Measurements from ENCODE around the gene RAPGEF5.

Gene RAPGEF5

DNA sequence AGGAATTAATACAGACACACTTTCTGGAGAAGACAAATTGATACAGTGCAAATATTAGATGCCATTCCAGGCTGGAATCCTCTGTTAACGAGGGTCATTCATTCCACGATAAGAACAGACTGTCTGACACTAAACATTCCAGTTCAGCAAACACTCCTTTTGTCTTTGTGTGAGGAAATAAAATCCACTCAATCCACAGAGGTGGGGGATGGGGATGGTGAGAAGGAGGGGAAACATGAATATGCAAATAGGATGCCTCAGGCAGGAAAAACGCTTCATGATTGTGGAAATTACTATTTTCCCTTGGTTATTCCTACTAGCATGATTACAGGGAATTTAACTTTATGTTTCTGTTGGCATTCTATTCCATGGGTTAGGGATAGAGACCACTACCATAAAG is 214.4 kb downstream of the RAPGEF5 start:
- no peak for DNase-seq

DNA sequence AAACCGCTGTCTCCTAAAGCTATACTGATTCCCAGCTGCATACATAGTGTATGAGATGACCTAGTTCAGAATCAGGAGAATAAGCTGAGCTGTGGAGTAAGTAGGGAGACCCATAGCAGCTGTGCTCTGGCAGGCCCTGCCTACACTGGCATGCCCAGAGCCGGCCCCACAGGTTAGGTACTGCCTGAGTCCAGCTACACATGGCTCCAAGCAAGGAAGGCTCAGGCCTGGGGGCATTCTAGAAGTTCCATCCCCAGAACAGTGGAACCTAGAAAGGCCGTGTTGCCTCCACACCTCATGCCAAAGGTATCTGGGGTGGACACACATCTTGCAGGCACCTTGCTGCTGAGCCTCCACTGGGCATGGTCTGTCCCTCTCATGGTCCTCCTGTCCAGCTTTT is 215.6 kb downstream of the RAPGEF5 start:
- no peak for DNase-seq

DNA sequence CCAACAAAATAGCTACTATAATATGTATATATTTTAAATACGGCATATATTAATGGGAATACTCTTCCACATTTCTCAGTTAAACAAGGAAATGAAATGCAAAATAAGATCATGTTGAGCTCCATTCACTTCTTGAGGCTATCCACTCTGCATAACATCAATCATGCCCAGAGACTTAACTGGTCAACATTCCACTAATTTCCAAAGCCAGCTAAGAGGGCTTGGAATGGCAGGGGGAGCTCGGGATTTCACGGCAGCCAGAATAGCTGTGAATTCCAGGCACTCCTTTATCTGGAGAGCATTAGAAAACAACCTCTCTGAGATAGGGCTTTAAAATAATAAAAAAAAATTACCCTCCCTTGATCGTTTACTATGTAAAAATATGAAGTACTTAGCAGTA is 216.4 kb downstream of the RAPGEF5 start:
- DNase-seq: no peak

DNA sequence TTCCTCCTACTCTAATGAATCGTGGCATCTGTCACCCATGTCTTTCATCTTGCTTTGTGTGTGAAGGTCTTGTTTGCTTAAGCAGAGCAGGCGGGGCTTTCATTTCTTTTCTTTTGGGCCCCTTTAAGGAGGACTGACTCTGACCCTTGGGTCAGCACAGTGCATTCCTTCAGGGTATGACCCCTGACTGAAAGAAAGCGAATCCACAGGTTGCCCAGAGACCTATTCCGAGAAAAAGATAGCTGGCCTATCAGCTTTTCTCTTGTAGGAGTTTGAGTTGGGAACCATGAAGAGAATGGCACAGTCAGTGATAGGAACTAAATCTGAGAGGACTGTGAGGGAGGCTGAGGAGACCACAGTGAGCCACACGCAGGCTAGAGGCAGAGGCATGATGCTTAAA is 218.1 kb downstream of the RAPGEF5 start:
- no peak for DNase-seq

DNA sequence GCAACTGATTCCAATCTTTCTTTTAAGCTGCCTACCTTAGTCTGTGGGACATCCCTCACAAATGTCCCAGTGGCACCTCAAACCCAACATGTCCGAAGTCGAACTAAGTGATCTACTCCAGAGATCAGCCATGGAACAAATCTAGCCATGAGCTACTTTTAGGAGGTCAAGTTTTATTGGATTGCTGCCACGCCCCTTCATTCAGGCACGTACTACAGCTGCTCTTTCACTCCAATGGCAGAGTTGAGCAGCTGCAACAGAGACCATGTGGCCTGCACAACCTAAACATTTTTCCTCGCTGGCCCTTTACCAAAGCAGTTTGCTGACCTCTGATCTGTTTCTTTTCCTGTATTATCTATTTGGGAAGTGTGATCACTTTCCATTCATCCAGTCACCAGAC is 218.8 kb downstream of the RAPGEF5 start:
- no peak for DNase-seq

DNA sequence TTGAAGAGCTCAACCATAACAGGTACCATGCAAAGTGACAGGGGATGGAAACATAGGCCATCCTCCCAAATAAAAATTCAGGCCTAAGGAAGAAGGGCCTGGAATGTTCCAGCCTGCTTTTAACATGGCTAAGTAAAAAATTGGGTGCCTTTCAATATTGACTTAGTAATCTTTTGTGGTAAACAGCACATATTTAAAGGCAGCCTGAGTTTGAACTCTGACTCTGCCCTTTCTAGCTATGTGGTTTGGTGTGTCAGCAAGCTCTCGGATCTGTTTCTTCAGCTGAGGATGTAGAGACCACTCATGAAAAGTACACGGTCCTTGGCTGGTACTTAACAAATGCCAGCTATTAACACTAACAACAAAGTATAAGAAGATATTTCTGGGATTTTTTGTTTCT is 219.5 kb downstream of the RAPGEF5 start:
- no peak for DNase-seq

DNA sequence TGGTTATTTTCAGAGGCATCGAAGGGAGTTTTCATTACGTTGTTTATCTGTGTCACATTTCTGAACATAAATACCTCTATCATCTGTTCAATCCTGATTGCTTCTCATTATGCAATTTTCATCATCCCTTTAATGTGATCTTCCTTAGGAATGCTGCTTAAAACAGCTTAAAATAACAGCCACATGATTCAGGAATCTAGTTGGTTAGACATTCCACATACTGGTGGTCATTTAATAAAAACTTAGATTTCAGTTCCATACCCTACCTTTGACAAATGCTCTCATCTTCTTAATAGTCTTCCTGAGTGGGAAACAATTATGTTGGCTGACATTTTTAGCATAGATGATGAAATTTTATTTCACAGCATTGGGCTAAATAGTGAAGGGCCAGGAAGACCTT is 219.9 kb downstream of the RAPGEF5 start:
- DNase-seq: no peak

DNA sequence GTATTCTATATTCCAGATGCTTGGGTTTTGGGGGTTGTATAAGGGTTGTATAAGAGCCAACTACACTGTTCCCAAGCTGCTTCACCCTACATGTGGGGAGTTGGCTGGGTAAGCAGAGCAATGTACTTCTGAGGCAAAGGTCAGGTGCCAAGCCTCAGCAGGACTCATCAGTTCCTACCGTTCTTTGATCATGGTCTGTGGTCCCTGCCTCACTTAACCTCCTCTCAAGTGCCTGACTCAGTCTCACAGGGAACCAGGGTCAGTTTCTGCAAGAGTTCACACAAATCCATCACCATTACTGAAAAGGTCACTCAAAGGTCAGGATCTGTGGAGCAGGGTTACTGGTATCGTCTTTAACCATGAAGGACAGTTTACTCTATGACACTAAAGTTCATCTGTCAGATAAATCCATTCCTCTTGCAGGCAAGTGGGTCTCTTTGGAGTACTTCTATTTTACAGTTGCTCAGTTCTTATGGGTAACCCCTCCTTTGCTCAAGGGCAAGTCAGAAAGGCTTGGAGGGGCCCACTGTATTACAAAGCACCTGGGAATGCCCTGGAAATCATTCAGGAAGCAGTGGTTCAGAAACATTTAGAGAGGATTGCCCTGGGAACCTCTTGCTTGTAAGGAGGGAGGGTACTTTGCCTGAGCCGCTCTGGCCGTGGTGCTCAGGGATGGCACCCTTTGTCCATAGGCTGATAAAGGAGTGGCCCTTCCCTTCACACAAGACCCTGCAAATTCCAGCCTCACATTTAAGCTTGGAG is 227.0 kb downstream of the RAPGEF5 start:
- DNase-seq: no peak

DNA sequence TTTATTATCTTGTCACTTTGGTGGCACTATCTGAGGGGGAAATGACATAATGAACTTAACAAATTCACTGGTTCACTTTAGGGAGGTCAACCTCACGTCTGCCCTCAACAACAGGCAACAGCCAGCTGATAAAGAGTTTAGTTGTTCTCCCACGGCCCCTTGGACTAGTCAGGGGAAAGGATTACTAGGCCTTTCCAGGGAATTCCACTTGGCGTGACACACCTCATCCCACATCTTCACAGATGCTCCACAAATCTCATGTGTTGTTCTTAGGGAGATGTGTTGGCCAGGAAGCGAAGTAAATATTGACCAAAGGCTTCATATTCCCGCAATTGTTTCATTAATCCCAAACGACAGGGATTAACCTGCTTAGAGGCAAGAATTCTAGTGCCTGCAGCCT is 227.8 kb downstream of the RAPGEF5 start:
- DNase-seq: no peak

DNA sequence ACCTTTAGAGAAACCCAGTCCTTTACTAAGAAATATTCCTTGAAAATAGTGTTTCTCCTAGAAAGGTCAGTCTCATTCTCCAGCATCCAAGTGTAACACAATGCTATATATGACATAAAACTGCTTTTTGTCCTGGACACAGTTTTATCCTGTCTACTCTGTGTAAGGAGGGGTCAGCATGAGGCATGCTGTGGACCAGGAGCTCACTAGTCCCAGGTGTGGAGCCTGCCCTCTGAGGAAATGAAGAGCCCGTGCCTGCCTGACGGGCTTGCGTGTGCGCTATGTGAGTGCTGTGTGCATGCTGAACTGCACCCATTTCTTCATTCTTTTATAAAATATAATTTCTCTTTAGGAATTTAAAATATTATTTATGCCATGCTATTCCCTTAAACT is 228.4 kb downstream of the RAPGEF5 start:
- no peak for DNase-seq

DNA sequence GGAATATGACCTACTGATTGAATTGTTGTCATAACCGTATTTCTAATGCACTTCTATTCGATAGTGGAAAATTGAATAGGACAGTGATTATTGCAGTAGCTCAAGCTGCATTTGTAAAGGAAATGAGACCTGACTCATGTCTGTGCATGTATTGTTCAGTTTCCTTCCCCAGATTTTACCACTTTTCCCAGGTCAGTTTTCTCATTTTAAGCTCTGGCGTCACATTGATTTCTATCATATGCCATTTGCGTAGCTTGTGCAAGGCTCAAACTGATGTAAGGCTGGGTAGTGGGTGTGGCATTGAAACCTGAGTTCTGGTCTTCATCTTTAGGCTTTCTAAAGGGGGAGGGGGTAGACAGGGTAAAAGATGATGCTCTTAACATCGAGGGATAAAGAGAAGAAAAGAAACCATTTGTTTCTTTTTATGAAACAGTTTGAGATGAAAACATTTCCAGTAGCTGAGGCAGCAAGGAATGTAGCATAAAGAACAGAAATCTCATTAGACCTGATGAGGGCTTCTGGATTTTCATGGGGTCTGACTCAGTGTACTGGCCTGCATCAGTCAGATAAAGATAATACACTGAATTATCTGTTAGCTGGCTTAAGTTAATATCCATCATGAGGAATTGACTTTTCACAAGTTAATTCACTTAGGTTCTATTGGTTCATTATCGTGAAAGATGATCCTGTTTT is 229.0 kb downstream of the RAPGEF5 start:
- no peak for DNase-seq

DNA sequence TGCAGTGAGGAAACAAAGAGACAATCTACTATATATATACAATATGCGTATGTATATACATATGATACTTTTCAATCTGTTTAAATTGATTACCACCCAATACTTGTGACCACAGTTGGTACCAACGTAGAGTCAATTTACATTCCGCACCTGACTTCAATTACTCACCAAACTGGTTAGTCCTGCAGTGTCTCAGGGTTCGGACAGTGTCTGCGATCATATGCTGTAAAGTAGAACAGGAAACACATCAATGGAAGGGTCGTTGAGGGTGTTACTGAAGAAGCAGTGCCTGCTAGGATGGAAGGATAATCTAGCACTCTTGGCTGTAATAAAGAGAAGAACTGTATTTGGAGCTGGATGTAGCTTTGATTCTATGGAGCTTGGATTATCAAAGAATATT is 231.5 kb downstream of the RAPGEF5 start:
- DNase-seq: no peak

DNA sequence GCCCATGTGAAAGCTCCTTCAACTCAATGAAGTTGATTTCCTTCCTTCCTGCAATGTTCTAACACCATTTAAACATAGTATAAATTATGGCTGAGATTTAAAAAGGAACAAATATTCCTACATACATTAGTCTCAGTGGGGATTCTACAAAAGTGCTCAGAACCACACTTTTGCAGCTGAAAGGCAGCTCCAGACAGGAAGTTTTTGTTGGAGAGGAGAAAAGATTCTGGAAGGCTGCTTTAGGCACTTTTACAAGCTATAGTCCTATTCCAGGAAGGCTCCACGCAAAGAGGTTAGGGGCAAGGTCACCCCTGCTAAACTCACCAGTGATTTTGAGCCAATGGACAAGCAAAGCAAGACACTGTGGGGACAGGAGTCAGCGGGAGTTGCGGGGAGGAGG is 232.0 kb downstream of the RAPGEF5 start:
- no peak for DNase-seq

DNA sequence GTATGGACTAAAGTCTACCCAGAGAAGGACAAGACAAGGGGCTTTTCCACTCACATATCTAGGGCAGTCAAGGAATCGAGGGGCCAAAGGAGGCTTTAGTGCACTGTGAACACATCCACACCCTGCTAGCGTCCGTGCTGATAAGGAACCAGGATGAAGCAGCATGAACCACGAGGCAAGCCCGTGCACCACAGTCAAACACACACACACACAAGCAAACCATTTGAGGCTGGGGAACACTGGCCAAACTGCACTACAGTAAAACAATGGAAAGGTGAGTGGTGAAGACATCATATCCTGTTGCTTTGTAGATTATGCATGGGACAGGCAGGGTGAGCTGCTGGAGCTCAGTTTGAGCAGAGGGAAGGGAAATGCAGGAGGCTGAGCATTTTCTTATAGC is 233.8 kb downstream of the RAPGEF5 start:
- no peak for DNase-seq

DNA sequence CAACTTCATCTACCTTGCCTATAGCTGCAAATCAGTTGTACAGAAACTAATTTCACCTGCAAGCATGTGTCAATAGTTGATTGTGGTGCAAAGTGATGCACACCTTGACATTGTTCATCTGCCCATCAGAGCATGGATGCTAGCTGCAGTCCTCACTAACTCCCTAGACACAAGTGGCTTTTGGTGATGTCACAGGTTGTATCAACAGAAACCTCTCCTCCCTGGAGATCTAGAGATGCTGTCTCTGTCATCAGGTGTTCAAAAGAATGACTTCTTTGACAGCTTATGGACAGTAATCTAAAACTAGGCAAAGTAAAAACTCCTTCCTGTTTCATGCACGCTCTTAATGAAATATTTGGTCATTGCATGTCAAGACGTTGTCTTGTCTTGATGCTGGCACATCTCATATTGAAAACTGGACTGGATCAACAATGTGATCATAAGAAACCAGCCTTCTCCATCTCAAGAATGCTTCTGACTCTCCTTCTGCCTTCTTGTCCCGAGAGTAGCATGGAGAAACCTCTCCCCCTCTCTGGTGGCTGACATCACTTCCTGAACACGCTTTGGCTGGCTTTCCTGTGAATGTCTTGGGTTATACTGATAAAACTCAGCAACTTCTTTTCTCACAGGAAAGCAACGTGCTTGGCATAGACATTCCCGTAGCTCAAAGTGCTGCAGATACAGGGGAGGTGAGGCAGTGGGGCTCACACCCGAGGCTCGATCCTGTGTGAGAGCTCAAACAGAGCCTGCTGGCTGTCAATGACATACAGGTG is 235.1 kb downstream of the RAPGEF5 start:
- no peak for DNase-seq

DNA sequence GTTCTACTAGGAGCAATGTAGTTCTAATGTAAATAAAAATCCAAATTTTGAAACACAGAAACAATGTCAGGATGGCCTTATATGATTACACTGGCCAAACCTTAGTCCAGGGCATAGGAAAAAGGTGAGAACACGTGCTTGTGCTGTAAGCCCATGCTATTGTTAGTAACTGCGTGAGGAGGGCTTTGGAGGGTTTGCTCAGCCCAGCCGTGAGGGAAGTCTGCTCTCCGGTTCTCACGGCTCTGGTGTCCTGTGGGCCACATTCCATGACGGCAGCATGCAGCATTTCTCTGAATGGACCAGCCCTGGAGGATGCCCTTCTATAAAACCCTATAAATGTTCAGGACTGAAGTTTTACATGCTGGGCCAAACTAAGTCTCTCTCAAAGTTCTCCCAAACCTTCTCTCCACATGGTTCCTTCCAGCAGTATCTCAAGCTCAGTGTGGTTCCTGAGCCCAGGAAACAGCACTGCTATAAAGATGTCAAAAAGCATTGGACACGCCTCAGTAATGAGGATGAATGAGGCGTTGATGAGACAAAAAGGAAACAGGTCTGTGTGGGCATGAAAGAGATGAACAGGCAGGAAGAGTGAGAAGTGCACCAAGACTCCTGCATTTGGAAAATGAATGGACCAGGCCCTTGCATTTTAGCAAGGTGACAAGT is 236.4 kb downstream of the RAPGEF5 start:
- DNase-seq: no peak

DNA sequence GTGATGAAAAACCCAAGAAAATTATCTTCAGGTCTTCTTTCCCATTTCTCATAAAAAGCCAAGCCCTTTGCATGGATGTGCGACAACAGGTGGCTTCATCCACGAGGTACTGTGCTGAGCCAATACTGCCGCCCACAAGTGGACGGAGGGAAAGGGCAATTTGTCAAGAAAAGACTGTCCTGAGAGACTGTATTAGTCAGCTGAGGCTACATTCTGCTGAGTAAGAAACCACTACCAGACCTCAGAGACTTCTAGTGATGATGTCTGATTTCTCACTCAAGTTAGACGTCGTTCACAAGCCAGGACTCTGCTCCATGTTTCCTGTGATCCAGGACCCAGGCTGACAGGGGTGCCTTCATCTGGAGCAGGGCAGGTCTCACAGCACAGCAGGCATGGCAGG is 239.7 kb downstream of the RAPGEF5 start:
- no peak for DNase-seq

DNA sequence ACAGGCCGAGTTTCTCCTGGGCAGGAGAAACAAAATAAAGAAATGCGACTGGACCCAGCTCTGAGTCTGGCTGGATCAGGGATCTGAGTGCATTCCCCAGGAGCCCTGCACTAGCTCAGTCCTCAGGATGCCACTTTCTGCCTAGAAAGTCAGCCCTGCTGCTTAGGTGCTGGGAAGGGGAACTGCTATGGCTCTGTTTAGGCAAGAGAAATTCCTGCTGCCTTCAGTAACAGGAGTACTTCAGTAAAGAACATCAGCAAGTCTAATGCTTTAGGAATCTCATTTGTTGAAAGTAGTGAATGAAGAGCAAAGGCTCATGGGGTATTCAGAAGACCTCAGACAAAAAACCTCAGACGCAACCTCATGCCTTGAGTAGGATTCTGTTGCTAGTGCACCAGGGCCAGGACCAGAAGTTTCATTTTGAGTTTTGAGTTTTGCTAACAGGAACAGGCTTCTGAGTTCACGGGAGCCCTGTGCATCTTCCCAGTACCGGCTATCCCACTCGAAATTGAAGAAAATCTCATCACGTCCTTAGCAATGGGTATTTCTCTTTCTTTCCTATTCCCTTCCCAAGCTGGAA is 240.4 kb downstream of the RAPGEF5 start:
- DNase-seq: no peak

DNA sequence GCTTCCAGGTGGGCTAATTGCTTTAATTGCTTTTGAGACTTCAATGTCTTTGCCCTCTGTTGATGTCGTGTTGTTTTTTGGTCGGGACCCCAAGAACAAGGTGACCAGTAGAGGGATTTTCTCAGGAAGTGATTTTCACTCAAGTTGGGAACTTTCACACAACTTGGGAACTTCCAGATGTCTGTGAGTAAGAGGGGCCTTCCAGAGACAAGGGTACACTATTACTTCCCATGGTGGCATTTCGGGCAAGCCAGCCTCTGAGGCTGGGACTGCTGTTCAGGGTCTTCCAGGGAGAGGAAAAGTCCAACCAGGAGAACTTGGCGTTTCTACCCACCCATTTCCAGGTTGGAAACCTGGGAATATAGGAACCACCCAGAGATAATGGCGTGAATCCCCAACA is 241.3 kb downstream of the RAPGEF5 start:
- no peak for DNase-seq

DNA sequence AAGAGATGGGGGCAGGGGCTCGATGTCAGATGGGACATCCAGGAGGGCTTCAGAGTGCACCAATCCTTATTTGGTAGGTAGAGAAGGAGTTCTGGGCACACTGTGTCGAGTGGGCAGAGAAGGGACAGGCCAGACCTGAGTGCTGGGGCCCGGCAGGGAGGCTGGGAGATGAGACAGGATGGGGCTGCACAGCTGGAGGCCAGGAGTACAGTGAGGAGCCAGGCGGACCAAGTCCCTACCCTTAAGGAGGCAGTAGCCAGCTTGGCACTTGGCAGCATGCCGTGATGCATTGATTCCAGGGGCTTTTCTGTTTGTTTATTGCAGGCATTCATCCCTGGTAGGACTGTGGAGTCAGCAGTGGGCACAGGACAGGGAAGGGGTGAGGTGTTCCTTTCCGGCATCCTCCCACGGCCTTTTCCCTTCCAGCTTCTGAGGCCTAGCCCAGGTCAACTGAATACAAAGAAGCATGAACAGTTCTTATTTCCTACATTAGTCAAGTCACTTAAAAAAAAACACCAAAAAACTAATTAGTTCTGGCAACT is 242.4 kb downstream of the RAPGEF5 start:
- no peak for DNase-seq

DNA sequence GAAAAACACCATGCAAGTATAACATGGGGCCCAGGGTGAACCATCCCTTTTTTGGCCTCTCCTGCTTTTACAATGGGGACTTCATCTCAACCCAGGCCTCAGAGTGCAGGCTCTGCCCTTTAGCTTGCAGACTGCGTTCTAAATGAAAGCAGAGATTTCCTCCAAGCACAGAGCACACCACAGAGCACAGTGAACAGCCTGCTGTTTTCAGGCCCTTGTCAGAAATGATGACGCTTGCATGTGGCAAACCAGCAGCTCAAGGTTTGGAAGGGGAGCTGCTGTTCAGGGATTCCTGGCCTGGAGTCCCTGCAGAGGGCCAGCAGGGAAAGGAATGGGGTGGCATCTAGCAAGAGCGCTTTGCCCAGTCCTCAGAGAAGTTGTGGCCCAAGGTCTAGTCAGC is 243.9 kb downstream of the RAPGEF5 start:
- DNase-seq: no peak

DNA sequence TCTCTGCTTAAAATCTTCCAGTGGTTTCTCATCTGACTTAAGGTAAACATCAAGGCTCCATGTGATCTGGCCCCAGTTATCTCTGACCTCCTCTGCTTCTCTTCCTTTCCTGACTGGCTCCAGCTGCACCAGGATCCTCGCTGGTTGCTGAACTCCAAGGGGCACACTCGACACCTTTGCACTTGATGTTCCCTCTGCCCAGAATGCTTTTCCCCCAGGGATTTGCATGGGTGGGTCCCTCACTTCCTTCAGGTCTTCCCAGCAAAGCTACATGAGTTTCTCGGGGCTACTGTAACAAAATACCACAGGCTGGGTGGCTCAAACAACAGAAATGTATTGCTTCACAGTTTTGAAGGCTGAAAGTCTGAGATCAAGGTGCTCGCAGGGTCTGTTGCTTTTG is 245.3 kb downstream of the RAPGEF5 start:
- DNase-seq: no peak

DNA sequence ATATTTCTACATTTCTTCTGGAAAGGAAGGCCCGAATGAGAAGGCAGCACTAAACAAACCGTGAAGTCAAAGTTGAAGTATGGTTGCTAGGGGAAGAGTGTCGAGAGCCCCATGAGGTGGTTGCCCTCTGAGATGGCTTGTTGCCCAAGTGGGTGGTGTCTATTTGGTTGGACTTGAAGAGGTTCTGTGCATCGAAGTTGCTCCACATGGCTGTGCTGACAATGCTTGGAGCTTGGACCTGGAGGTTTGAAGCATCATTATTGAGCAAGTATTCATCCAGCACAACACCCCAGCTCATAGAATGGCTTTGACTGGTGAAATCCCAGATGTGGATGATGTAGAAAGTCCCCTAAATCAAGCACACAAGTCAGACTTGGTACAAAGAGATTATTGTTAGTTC is 246.1 kb downstream of the RAPGEF5 start:
- DNase-seq: no peak
